IMR-90 (cell line): ENCODE data around the gene PRAC2.

ENCODE experiments used
- BHLHE40 ChIP-seq: fragments of 150-350 bp; IDR thresholded peaks from 2 replicates; pipeline ENCODE4 v1.6.1; 2016; ENCODE audit warnings: mild to moderate bottlenecking, low read depth, low read length
- CHD1 ChIP-seq: IDR thresholded peaks from 2 replicates; pipeline ENCODE4 v1.6.1; 2012; ENCODE audit warnings: low read depth, low read length, improper control_type of control experiment
- MAFK ChIP-seq: IDR thresholded peaks from 2 replicates; pipeline ENCODE4 v1.6.1; 2012; ENCODE audit warnings: low read depth, low read length, improper control_type of control experiment
- MAZ ChIP-seq: IDR thresholded peaks from 2 replicates; pipeline ENCODE4 v1.6.1; 2012; ENCODE audit warnings: low read depth, mild to moderate bottlenecking, low read length, improper control_type of control experiment, moderate library complexity, borderline replicate concordance
- MXI1 ChIP-seq: IDR thresholded peaks from 2 replicates; pipeline ENCODE4 v1.6.1; 2012; ENCODE audit warnings: low read depth, mild to moderate bottlenecking, low read length, moderate library complexity, borderline replicate concordance
- POLR2A ChIP-seq: IDR thresholded peaks from 2 replicates; pipeline ENCODE4 v1.6.1; 2012; ENCODE audit warnings: mild to moderate bottlenecking, low read depth, low read length
- RAD21 ChIP-seq: IDR thresholded peaks from 2 replicates; pipeline ENCODE4 v1.6.1; 2012; ENCODE audit warnings: low read length, improper control_type of control experiment
- RCOR1 ChIP-seq: IDR thresholded peaks from 2 replicates; pipeline ENCODE4 v1.6.1; 2012; ENCODE audit warnings: mild to moderate bottlenecking, low read length, improper control_type of control experiment; ENCODE audit not compliant: insufficient replicate concordance
- SMC3 ChIP-seq: fragments of 150-350 bp; IDR thresholded peaks from 2 replicates; pipeline ENCODE4 v1.6.1; 2016; ENCODE audit warnings: low read depth, mild to moderate bottlenecking, antibody characterized with exemption, low read length, moderate library complexity
- TF ChIP-seq, protein P1 (sequence below): conservative IDR thresholded peaks from 2 replicates; pipeline ENCODE4 v1.5.1; 2012; ENCODE audit warnings: mild to moderate bottlenecking, low read depth, low read length, improper control_type of control experiment
- TF ChIP-seq, protein P2 (sequence below): fragments of 150-350 bp; IDR thresholded peaks from 2 replicates; pipeline ENCODE4 v1.6.1; 2017; ENCODE audit warnings: mild to moderate bottlenecking, antibody characterized with exemption, low read length, low read depth
- TF ChIP-seq, protein P3 (sequence below): fragments of 150-350 bp; IDR thresholded peaks from 2 replicates; pipeline ENCODE4 v1.6.1; 2016; ENCODE audit warnings: low read depth, mild to moderate bottlenecking, low read length, moderate library complexity, borderline replicate concordance

DNA sequence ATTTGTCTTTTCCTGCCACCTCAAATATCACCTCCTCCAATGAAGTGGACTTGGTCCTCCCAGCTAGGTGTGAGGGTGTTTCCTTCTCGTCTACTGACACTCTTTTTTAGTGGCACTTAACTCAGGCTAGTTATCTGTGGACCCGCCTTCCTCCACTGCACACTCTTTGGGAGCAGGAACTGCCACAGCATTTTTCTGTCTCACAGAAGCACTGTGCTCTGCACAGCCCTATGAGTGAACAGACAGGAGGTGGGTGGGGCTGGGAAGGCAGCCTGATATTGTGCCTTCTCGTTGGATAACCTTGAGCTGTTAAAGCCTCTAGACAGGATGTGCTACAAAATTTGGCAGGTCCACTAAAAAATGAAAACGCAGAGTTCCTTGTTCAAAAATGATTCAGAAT, 37.4 kb downstream of the PRAC2 start:
- TF ChIP-seq, protein P1, sequence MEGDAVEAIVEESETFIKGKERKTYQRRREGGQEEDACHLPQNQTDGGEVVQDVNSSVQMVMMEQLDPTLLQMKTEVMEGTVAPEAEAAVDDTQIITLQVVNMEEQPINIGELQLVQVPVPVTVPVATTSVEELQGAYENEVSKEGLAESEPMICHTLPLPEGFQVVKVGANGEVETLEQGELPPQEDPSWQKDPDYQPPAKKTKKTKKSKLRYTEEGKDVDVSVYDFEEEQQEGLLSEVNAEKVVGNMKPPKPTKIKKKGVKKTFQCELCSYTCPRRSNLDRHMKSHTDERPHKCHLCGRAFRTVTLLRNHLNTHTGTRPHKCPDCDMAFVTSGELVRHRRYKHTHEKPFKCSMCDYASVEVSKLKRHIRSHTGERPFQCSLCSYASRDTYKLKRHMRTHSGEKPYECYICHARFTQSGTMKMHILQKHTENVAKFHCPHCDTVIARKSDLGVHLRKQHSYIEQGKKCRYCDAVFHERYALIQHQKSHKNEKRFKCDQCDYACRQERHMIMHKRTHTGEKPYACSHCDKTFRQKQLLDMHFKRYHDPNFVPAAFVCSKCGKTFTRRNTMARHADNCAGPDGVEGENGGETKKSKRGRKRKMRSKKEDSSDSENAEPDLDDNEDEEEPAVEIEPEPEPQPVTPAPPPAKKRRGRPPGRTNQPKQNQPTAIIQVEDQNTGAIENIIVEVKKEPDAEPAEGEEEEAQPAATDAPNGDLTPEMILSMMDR: no peak
- TF ChIP-seq MAFK: no peak
- TF ChIP-seq SMC3: no peak
- no peak for TF ChIP-seq POLR2A
- TF ChIP-seq, protein P2, sequence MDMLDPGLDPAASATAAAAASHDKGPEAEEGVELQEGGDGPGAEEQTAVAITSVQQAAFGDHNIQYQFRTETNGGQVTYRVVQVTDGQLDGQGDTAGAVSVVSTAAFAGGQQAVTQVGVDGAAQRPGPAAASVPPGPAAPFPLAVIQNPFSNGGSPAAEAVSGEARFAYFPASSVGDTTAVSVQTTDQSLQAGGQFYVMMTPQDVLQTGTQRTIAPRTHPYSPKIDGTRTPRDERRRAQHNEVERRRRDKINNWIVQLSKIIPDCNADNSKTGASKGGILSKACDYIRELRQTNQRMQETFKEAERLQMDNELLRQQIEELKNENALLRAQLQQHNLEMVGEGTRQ: no peak
- TF ChIP-seq RAD21: no peak
- TF ChIP-seq MXI1: no peak
- TF ChIP-seq BHLHE40: no peak
- TF ChIP-seq RCOR1: no peak
- TF ChIP-seq MAZ: no peak
- no peak for TF ChIP-seq CHD1
- TF ChIP-seq, protein P3, sequence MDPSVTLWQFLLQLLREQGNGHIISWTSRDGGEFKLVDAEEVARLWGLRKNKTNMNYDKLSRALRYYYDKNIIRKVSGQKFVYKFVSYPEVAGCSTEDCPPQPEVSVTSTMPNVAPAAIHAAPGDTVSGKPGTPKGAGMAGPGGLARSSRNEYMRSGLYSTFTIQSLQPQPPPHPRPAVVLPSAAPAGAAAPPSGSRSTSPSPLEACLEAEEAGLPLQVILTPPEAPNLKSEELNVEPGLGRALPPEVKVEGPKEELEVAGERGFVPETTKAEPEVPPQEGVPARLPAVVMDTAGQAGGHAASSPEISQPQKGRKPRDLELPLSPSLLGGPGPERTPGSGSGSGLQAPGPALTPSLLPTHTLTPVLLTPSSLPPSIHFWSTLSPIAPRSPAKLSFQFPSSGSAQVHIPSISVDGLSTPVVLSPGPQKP: no peak
